OCI-LY1 (cell line): ENCODE data around the gene FBXL14.

Experiments
- H2AFZ ChIP-seq: fragments of 200-600 bp; sonication (generic), shearing (Covaris generic); 2 replicates; pipeline ENCODE4 v1.6.0; 2014; ENCODE audit warnings: antibody characterized with exemption, mild to moderate bottlenecking, low read length
- H3F3A ChIP-seq: fragments of 200-600 bp; sonication (generic), shearing (Covaris generic); 2 replicates; pipeline ENCODE4 v1.6.0; 2014; ENCODE audit warnings: mild to moderate bottlenecking, antibody characterized with exemption, low read length, moderate library complexity; ENCODE audit not compliant: insufficient read depth
- H3K27ac ChIP-seq: fragments of 200-600 bp; sonication (generic); 2 replicates; pipeline ENCODE4 v1.5.1; 2014; ENCODE audit warnings: low read length, mixed run types, mild to moderate bottlenecking, low read depth; ENCODE audit not compliant: poor library complexity, severe bottlenecking
- H3K27me3 ChIP-seq: fragments of 200-600 bp; sonication (generic); 2 replicates; pipeline ENCODE4 v1.6.0; 2014; ENCODE audit warnings: antibody characterized with exemption, mild to moderate bottlenecking, low read length, moderate library complexity; ENCODE audit not compliant: insufficient read depth
- H3K36me3 ChIP-seq: fragments of 200-600 bp; sonication (generic); 2 replicates; pipeline ENCODE4 v1.6.1; 2014; ENCODE audit warnings: mild to moderate bottlenecking, antibody characterized with exemption, low read length, moderate library complexity, mixed read lengths; ENCODE audit not compliant: insufficient read depth
- H3K4me1 ChIP-seq: fragments of 200-600 bp; sonication (generic); 2 replicates; pipeline ENCODE4 v1.5.1; 2014; ENCODE audit warnings: mild to moderate bottlenecking, low read length, moderate library complexity; ENCODE audit not compliant: insufficient read depth, severe bottlenecking
- H3K4me2 ChIP-seq: fragments of 200-600 bp; sonication (generic), shearing (Covaris generic); 2 replicates; pipeline ENCODE4 v1.6.1; 2014; ENCODE audit warnings: low read length
- H3K4me3 ChIP-seq: fragments of 200-600 bp; sonication (generic); 2 replicates; pipeline ENCODE4 v1.5.1; 2014; ENCODE audit warnings: low read length, low read depth, mild to moderate bottlenecking, mixed read lengths; ENCODE audit not compliant: poor library complexity, severe bottlenecking
- H3K79me2 ChIP-seq: fragments of 200-600 bp; shearing (Covaris generic); 2 replicates; pipeline ENCODE4 v1.6.1; 2016; ENCODE audit warnings: mixed run types, low read length, mixed read lengths; ENCODE audit not compliant: insufficient read depth
- H3K9ac ChIP-seq: fragments of 200-600 bp; sonication (generic), shearing (Covaris generic); 2 replicates; pipeline ENCODE4 v1.6.1; 2014; ENCODE audit warnings: mild to moderate bottlenecking, low read length, mixed read lengths
- H3K9me2 ChIP-seq: fragments of 200-600 bp; sonication (generic), shearing (Covaris generic); 2 replicates; pipeline ENCODE4 v1.6.1; 2014; ENCODE audit warnings: low read depth, mild to moderate bottlenecking, low read length, mixed read lengths
- H3K9me3 ChIP-seq: fragments of 200-600 bp; shearing (Covaris generic); 2 replicates; pipeline ENCODE4 v1.6.1; 2014; ENCODE audit warnings: low read length, mixed read lengths
- H4K20me1 ChIP-seq: fragments of 200-600 bp; sonication (generic), shearing (Covaris generic); 2 replicates; pipeline ENCODE4 v1.6.0; 2016; ENCODE audit warnings: mild to moderate bottlenecking, low read length; ENCODE audit not compliant: insufficient read depth
- EZH2 ChIP-seq: fragments of 200-600 bp; sonication (generic), shearing (Covaris generic); IDR thresholded peaks from 2 replicates; pipeline ENCODE4 v1.8.0; 2017; ENCODE audit warnings: borderline replicate concordance, mixed run types, mild to moderate bottlenecking, antibody characterized with exemption, low read length, moderate library complexity, mixed read lengths
- TF ChIP-seq, protein P1 (sequence below): fragments of 200-600 bp; sonication (generic), shearing (Covaris generic); IDR thresholded peaks from 2 replicates; pipeline ENCODE4 v1.5.1; 2017; ENCODE audit warnings: mild to moderate bottlenecking, antibody characterized with exemption, low read length, moderate library complexity, mixed read lengths

FBXL14 gene

DNA sequence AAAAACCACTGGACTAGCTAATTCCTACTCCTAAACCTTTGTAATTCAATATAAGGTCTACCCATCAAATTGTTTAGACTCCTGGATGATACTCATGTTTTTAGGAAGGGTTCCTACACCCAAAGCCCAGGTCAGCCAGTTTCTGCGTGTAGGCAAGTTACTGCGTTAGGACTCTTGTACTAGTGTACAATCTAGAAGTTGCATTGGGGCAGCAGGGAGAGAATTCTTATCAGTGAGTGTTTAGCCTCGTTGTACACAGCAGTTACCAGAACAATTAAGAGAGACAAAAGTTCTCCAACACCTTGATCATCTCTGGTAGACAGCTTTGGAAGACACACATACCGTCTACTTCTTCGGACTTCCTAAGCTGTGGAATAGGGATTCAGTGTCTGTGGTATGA lies 29.2 kb downstream of the FBXL14 start:
- Histone ChIP-seq H3K27ac (no peak overlapping the region), H4K20me1 (no peaks in the 10 kb centered on the region), H3K27me3 (no peaks in the 10 kb centered on the region), H3K36me3 (no peaks in the 10 kb centered on the region), H3K9me2 (no peaks in the 10 kb centered on the region), H3F3A (no peaks in the 10 kb centered on the region), H3K4me1 (peaks cover 8% of the 10 kb centered on the region), H3K79me2 (no peaks in the 10 kb centered on the region), H3K9ac (no peak overlapping the region), H3K9me3 (no peaks in the 10 kb centered on the region), H2AFZ (no peak overlapping the region), H3K4me2 (no peak overlapping the region), H3K4me3 (no peak overlapping the region)
- TF ChIP-seq, protein P1, sequence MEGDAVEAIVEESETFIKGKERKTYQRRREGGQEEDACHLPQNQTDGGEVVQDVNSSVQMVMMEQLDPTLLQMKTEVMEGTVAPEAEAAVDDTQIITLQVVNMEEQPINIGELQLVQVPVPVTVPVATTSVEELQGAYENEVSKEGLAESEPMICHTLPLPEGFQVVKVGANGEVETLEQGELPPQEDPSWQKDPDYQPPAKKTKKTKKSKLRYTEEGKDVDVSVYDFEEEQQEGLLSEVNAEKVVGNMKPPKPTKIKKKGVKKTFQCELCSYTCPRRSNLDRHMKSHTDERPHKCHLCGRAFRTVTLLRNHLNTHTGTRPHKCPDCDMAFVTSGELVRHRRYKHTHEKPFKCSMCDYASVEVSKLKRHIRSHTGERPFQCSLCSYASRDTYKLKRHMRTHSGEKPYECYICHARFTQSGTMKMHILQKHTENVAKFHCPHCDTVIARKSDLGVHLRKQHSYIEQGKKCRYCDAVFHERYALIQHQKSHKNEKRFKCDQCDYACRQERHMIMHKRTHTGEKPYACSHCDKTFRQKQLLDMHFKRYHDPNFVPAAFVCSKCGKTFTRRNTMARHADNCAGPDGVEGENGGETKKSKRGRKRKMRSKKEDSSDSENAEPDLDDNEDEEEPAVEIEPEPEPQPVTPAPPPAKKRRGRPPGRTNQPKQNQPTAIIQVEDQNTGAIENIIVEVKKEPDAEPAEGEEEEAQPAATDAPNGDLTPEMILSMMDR = no peak
- TF ChIP-seq EZH2 = no peak

DNA sequence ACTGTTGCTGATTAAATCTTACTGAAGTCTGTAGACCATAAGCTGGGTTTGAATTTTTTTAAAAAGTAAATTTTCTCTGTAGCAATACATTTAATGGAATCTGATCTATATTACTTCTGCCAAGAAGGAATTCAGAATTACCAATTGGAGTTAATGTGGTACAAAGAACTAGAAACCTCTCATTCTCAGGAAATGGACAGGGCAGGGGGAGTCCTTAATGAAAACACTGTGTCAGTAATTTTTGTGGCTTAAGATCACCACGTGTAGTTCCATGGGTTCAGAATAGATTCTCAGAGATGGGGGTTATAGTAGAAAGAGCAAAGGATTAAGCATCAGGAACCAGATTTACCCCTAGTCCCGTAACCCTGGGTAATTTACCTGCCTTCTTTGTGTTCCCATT lies 30.3 kb downstream of the FBXL14 start:
- no peak overlapping the region for H3K9ac ChIP-seq
- H3K27me3 ChIP-seq = no peaks in the 10 kb centered on the region
- no peaks in the 10 kb centered on the region for H3F3A ChIP-seq
- H3K9me2 ChIP-seq = no peaks in the 10 kb centered on the region
- no peak overlapping the region for H3K4me3 ChIP-seq
- no peaks in the 10 kb centered on the region for H4K20me1 ChIP-seq
- H2AFZ ChIP-seq = no peak overlapping the region
- no peak for TF ChIP-seq EZH2
- TF ChIP-seq, protein P1 = no peak
- H3K4me1 ChIP-seq = peaks cover 8% of the 10 kb centered on the region
- no peak overlapping the region for H3K4me2 ChIP-seq
- H3K79me2 ChIP-seq = no peaks in the 10 kb centered on the region
- no peaks in the 10 kb centered on the region for H3K9me3 ChIP-seq
- no peaks in the 10 kb centered on the region for H3K36me3 ChIP-seq
- no peak overlapping the region for H3K27ac ChIP-seq

DNA sequence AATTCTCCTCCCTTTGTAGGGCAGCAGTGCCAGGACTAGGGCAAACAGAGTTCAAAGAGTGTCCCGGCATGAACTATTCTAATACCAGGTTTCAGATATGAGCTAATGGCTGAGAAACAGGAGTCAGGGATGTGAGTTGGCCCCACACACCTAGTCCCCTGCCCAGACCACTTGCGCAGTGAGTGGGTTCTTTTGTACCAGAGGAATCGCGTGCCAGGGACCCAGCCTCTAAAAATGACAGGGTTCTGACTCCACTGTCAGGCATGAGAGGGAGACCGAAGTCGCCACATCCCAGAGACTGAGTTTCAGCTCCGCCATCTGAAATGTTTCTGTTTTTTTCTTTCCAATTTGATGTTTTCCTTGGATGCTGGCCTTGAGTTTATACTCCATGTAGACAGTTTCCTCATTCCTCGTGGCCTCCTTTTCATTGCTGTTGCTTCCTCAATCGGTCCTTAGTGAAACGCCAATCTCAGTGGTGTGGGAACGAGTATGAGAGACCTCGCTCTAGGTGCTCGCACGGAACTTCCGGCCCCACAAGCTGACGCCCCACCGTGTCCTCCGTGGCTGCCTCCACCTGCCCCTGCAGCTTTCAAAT lies 31.5 kb downstream of the FBXL14 start:
- TF ChIP-seq EZH2 = no peak

DNA sequence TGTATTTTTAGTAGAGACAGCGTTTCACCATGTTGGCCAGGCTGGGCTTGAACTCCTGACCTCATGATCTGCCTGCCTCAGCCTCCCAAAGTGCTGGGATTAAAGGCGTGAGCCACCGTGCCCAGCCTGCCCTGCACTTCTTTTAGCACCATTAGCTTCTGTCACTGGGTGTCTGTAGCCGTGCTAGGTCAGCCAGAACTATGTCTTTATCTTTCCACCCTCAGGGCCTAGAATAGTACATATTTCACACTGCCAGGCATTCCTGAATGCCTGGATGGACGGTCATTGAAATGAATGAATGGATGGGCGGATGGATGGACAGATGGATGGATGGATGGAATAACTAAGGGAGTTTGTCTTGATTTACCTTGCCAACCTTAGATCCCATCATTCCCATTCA lies 33.7 kb downstream of the FBXL14 start:
- H3K9ac ChIP-seq = no peak overlapping the region
- H3K9me3 ChIP-seq = no peaks in the 10 kb centered on the region
- TF ChIP-seq, protein P1 = no peak
- no peak for TF ChIP-seq EZH2
- no peak overlapping the region for H2AFZ ChIP-seq
- peaks cover 8% of the 10 kb centered on the region for H3K4me1 ChIP-seq
- no peaks in the 10 kb centered on the region for H3K79me2 ChIP-seq
- H3K36me3 ChIP-seq = no peaks in the 10 kb centered on the region
- no peaks in the 10 kb centered on the region for H3K9me2 ChIP-seq
- no peak overlapping the region for H3K27ac ChIP-seq
- no peaks in the 10 kb centered on the region for H3K27me3 ChIP-seq
- H3K4me2 ChIP-seq = no peak overlapping the region
- no peak overlapping the region for H3K4me3 ChIP-seq
- no peaks in the 10 kb centered on the region for H3F3A ChIP-seq
- H4K20me1 ChIP-seq = no peaks in the 10 kb centered on the region

More for the DNA sequence above, 31.5 kb downstream of the FBXL14 start:
- no peaks in the 10 kb centered on the region for H3K36me3 ChIP-seq
- H3K4me1 ChIP-seq = peaks cover 8% of the 10 kb centered on the region
- H3K9me2 ChIP-seq = no peaks in the 10 kb centered on the region
- no peaks in the 10 kb centered on the region for H3K9me3 ChIP-seq
- no peaks in the 10 kb centered on the region for H3K79me2 ChIP-seq
- no peaks in the 10 kb centered on the region for H4K20me1 ChIP-seq
- no peak overlapping the region for H2AFZ ChIP-seq
- H3F3A ChIP-seq = no peaks in the 10 kb centered on the region
- H3K4me3 ChIP-seq = no peak overlapping the region
- no peak overlapping the region; the same call in 1 of the 2 replicates for H3K4me2 ChIP-seq
- no peak overlapping the region for H3K9ac ChIP-seq
- no peaks in the 10 kb centered on the region for H3K27me3 ChIP-seq
- H3K27ac ChIP-seq = no peak overlapping the region
